SIG-M5 treated with dmso at 0.1 percent for 504 hours (cell line): Measurements from ENCODE around the gene LY9.
A peak's percentile ranks its signal among the peaks of the same experiment; 100 is the strongest.
"Not testable (repeated sequence)": the region's sequence is repeated elsewhere in the genome, so short reads cannot be mapped to it uniquely, and the experiment has no call there.

ENCODE experiments used
- DNase-seq: peaks from one replicate; lab custom pipeline; 2025; ENCODE audit not compliant: unreplicated experiment; lab: John Stamatoyannopoulos, UW

Gene LY9

DNA sequence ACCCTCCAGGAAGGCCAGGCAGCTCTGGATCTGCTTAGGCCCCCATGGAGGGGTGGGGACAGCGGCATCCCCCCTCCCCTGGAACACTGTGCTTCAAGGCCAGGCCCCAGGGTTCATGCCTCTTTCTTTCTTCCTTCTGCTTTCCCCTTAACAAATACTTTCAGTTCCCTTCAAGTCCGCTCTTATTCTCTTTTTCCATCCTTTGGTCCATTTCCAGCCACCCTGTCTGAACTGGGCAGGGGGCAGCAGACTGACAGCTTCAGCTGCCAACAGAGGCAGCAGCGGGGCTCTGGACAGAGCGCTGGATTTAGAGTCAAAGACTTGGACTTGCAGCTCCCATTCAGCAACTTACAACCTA, 67.8 kb downstream of the LY9 start:
- DNase-seq = peak; percentile 91

GRCh38 chr1:160864173-160864572, 68.2 kb downstream of the LY9 start:
- DNase-seq = no peak

GRCh38 chr1:160865337-160865736, 69.4 kb downstream of the LY9 start:
- DNase-seq = no peak

DNA sequence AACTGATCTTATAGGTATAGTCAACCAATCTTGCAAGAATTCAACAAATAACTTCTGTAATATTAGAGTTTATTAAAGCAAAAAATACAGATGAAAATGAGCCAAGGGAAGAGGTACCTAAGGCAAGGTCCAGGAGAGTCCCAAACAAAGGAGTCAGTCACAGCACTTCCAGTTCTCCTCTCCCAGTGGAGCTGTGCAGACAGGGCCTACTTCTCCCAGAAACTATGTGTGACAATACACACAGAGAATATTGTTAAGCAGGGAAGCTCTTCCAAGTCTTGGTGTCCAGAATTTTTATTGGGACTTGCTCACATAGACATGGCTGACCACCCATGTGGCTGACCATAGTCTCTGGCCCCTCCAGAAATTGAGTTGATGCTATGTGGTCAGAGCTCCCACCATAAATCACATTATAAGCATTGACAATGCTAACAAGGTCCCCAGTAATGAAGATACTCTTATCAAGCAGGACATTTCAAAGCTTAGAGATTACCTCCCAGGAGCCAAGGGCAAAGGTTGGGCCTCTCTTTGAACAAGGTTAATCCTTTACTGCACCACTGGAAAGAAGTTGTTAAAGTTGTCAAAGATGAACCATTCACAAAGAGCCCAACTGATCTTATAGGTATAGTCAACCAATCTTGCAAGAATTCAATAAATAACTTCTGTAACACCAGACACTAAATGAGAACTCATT, 70.2 kb downstream of the LY9 start:
- DNase-seq = no peak

GRCh38 chr1:160866695-160867260, 70.8 kb downstream of the LY9 start:
- DNase-seq = no peak

DNA sequence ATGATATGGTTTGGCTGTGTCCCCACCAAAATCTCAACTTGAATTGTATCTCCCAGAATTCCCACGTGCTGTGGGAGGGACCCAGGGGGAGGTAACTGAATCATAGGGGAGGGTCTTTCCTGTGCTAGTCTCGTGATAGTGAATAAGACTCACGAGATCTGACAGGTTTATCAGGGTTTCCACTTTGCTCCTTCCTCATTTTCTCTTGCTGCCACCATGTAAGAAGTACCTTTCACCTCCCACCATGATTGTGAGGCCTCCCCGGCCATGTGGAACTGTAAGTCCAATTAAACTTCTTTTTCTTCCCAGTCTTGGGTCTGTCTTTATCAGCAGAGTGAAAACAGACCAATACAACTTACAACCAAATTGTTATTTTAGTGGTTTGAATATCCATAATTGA, 71.7 kb downstream of the LY9 start:
- DNase-seq = not testable (repeated sequence)

DNA sequence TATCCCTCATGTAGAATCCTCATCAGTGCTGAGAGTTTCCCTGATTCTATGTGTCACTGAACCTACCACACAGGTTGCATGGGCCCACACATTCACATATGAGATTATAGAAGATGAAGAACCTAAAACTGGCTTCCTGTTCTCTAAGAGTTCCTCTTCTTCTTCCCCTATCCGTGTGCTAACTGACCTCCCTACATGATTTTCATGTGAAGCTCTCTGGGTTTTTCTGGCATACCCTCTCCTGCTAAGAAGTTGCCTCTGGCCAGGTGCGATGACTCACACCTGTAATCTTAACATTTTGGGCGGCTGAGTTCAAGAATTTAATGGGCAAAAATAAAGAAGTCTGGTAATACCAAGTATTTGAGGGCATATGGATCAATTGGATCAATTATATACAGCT, 72.2 kb downstream of the LY9 start:
- peak; percentile 66 for DNase-seq

GRCh38 chr1:160874935-160875334, 79.0 kb downstream of the LY9 start:
- no peak for DNase-seq

GRCh38 chr1:160875591-160875990, 79.6 kb downstream of the LY9 start:
- DNase-seq = peak; percentile 35

DNA sequence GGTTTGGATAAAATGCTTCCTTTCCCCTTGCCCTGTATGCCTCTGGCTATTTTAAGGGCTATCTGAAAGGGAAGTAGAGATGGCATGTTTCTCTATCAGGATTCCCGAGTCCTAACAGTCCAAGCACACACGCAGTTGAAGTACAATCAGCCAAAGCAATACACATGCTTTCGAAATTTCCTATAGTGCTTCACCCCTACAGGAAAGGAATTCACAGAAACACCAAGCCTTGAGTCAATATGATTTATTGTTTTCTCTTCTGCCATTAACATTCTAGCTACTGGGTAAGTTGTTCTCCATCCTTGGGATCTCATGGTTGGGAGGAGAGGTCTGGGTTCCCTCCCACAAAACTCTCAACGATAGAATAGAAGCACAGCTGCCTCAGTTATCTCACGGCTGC, 80.3 kb downstream of the LY9 start:
- no peak for DNase-seq

DNA sequence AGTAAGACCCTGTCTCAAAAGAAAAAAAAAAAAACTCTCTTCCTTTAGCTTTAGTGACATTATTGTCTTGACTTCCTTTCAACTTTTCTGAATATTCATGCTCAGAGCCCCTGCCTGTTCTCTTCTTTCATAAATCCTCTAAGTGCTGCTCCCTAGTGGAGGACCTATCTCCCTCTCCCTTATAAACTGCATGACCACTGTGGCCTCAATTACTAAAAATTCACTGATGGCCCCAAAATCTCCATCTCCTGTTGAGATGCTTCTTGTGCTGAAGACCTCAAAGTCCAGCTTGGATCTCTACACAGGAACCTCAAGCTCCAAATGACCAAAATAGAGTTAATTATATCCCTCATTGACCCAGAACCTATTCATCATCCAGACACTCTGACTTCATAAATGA, 81.2 kb downstream of the LY9 start:
- DNase-seq = peak; percentile 52
